GM18861 (cell line): ENCODE measurements around the gene SV2C.

Experiments used
- ATAC-seq: cut with Tn5 transposase; IDR thresholded peaks from one replicate; pipeline ENCODE4 v1.9.1; 2021; ENCODE audit not compliant: unreplicated experiment

Gene SV2C

DNA sequence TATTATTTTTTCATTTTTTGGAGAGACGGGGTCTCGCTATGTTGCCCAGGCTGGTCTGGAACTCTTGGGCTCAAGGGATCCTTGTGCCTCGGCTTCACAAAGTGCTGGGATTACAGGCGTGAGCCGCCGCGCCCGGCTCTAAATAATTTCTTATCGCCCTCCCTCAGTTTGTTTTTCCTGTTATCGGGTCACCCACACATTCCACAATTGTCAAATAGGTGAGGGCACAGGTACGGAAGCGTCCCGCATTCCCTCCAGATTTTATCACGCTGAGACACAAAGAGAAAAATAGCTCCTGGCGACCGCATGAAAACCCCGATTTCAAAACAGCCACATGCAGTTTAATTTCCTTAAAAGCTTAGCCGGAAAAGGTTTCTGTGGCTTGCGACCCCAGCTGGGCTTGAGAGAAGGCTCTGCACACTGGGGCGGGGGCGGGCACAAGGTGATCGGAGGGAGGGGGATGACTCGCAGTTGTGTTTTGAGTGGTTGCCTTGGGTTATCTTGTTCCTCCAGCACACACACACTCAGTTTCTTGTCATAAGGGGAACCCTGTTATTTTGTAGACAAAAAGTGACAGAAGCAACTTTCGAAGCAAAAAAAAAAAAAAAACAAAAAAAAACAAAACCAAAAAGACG, 319.2 kb downstream of the SV2C start:
- ATAC-seq: peak; percentile 23

DNA sequence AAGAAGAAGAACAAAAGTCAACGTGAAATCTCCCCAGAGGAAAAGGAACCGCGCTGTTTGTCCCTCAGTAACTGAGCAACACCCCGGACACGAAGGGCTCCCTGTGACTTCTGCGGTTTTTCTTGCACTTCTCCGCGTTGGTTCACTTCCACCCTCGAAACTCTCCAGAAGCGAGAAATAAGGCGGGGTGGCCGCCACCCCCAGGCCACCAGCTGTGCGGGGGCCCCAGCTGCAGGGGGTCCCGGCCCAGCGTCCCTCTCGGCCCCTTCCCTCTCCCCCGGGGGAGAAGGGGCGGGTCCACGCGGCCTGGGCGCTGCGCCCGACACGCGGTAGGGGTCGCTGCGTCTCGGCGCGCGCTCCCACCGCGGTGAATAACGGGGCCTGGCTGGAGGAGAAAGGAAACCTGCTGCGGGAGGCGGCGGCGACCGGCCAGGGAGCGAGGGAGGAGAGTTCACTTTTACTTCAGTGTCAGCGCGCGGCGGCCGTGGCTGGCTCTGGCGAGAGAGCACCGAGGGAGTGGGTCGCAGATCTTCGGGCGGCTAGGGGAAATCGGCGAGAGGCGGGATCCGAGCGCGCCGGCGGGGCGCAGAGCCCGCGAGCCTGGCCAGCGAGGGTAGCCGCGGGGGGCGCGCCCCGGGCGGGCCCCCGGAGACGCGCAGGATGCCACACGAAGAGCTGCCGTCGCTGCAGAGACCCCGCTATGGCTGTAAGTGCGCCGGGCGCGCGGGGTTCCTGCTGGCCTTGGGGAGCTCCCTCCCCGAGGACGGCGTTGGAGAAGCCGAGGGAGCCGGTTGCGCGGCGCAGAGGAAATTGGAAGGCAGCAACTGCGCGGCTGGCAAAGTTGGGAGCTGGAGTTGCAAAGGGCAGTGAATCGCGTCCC, 319.9 kb downstream of the SV2C start, which contains the start of gene IQGAP2:
TSS of gene IQGAP2 (plus strand) at position 400 of the 880 bp plus-strand sequence. CDS start at position 661, 261 bp downstream.
- peak; percentile 36 for ATAC-seq
